Gastroesophageal sphincter (tissue), 3 donors: ENCODE data around the gene DSCAML1.

ENCODE experiments used
- CTCF ChIP-seq, 4 experiments: fragments of 200-600 bp in 2 of 4; fragments of 450-650 bp in 2 of 4; sonication (generic) in 1 of 4; IDR thresholded peaks; one replicate each; pipeline ENCODE4 v1.5.1; 2017 to 2019; ENCODE audit warnings: antibody characterized with exemption in 4 of 4, mild to moderate bottlenecking in 2 of 4, moderate library complexity in 2 of 4
- POLR2AphosphoS5 ChIP-seq: sonication (generic); formaldehyde crosslinking; IDR thresholded peaks from one replicate; pipeline ENCODE4 v1.6.1; 2017; ENCODE audit warnings: antibody characterized with exemption

- TF ChIP-seq CTCF (IDR thresholded peaks at IDR 0.05), result no peak
- TF ChIP-seq POLR2AphosphoS5, result no peak
Observed at GRCh38 chr11:117513666-117514065, 283.4 kb downstream of the DSCAML1 start.
